BLaER1 treated with 17β-estradiol and CSF1 and Interleukin-3, amounts not matched to agents 10 nM and 100 nM (cell line): ENCODE measurements around the gene ARHGEF33.

Experiments
- H3K27ac ChIP-seq, 11 experiments: shearing (Covaris generic); formaldehyde crosslinking; 2 replicates each; pipeline ENCODE4 v1.8.1; 2022
- H3K27me3 ChIP-seq, 11 experiments: shearing (Covaris generic); formaldehyde crosslinking; 2 replicates each; pipeline ENCODE4 v1.8.1; 2022
- H3K36me3 ChIP-seq, 11 experiments: shearing (Covaris generic); formaldehyde crosslinking; 2 replicates each; pipeline ENCODE4 v1.8.1; 2022
- H3K4me1 ChIP-seq, 10 experiments: shearing (Covaris generic); formaldehyde crosslinking; 2 replicates each; pipeline ENCODE4 v1.8.1; 2022
- H3K4me2 ChIP-seq, 11 experiments: shearing (Covaris generic); formaldehyde crosslinking; 2 replicates each; pipeline ENCODE4 v1.8.1; 2022
- H3K4me3 ChIP-seq, 10 experiments: shearing (Covaris generic); formaldehyde crosslinking; 2 replicates each; pipeline ENCODE4 v1.8.1; 2022
- H3K9ac ChIP-seq, 11 experiments: shearing (Covaris generic); formaldehyde crosslinking; 2 replicates each; pipeline ENCODE4 v1.8.1; 2022
- H3K9me3 ChIP-seq, 11 experiments: shearing (Covaris generic); formaldehyde crosslinking; replicated peaks in 1 of 11; 2 replicates each; pipeline ENCODE4 v1.8.1; 2022
- H4K20me1 ChIP-seq, 11 experiments: shearing (Covaris generic); formaldehyde crosslinking; 2 replicates each; pipeline ENCODE4 v1.8.1; 2022
- Cebpa-rat ChIP-seq, 11 experiments: shearing (Covaris generic); IDR thresholded peaks; 2 replicates each; pipeline ENCODE4 v1.8.1; 2022

ARHGEF33 gene

DNA sequence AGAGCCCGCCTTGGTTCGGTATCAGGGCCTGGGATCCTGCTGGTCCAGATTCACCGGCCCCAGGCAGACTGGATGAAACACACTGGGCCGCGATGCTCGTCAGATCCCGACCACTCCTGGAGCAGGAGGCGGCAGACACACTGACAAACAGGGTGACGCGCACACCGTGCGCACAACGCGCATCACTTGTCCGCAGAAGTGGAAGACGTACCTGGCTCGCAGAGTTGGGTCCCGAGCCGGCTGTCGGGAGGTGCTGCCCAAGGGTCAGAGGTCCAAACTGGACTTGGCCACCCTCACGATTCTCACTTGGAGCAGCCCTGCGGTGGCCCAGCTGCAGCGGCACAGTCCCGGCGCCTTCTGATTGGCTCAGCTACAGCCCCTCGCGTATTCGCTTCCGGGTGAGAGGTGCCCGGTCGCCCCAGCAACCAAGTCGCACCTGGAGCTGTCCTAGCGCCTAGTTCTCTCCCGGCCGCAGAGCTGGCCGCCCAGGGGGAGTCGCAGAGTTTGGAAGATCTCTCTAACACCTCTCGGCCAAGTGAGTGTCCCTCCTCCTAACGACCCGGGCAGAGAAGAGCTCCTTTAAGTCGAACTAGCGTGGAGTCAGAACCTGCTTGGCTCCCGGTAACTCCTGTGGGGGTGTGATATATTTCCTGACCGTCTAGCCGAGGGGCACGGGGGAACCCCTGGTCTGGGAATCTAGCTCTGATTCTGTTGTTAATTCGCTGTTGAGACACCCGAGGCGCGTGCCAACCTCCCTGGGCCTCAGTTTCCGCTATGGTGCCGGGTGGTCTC is 13.9 kb upstream of the ARHGEF33 start, which contains the start of the genes DHX57 and MORN2:
TSS of gene DHX57 (minus strand) at position 359 of the 792 bp plus-strand sequence. CDS start 7,529 bp downstream, outside the sequence.
TSS of gene MORN2 (plus strand) at position 401 of the 792 bp plus-strand sequence.
- H3K4me2 ChIP-seq, result peak within 1 kb of the TSS; percentile 79 to 96 (median 86)
- peaks cover 0 to 8% (median 0%) of the 10 kb centered on the region in 11 experiments; a peak in 4 of 22 replicates for H3K36me3 ChIP-seq
- H3K4me3 ChIP-seq, result peak within 1 kb of the TSS; percentile 67 to 86 (median 73)
- peaks cover 11 to 17% (median 14%) of the 10 kb centered on the region in 10 experiments; a peak in 16 of 20 replicates for H3K4me1 ChIP-seq
- H4K20me1 ChIP-seq, result no peaks in the 10 kb centered on the region
- H3K9ac ChIP-seq, result peak within 1 kb of the TSS; percentile 63 to 83 (median 77)
- TF ChIP-seq Cebpa-rat (IDR thresholded peaks at IDR 0.05), result no peak
- peak within 1 kb of the TSS; percentile 9 to 76 (median 48); a peak in 20 of 22 replicates for H3K27ac ChIP-seq
- peaks cover 14 to 30% (median 25%) of the 10 kb centered on the region in 11 experiments for H3K9me3 ChIP-seq
- H3K27me3 ChIP-seq, result peaks cover 0 to 17% (median 12%) of the 10 kb centered on the region in 11 experiments; a peak in 8 of 22 replicates

DNA sequence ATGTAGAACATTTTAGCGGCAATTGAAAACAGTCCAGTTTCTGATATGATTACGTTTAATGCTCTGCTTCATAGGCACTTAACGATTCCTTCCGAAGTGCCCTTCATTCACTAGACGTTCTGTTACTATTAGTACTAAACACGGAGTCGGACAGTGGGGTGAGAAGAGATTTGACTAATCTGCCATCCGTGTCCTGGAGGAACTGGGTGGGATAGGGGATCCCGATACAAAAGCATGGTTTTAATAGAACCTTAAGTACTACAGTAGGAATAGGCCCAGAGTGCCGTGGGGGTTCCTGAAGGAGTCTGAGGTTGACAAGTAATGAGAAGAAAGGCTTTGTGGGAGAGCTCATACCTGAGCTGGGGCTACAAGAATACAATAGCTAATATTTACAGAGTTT is 13.3 kb upstream of the ARHGEF33 start:
- Histone ChIP-seq H4K20me1 (no peaks in the 10 kb centered on the region), H3K9me3 (peaks cover 13 to 25% (median 19%) of the 10 kb centered on the region in 11 experiments), H3K4me3 (peak overlapping the region; percentile 67 to 86 (median 73)), H3K27ac (peak overlapping the region in 1 of 11 experiments; percentile 76; a peak in 1 of 22 replicates), H3K27me3 (peaks cover 0 to 17% (median 12%) of the 10 kb centered on the region in 11 experiments; a peak in 8 of 22 replicates), H3K4me1 (peaks cover 11 to 17% (median 14%) of the 10 kb centered on the region in 10 experiments; a peak in 16 of 20 replicates), H3K4me2 (peak overlapping the region; percentile 79 to 96 (median 86)), H3K36me3 (peaks cover 0 to 6% (median 0%) of the 10 kb centered on the region in 11 experiments; a peak in 4 of 22 replicates), H3K9ac (peak overlapping the region in 4 of 11 experiments; percentile 70 to 80 (median 77); a peak in 4 of 22 replicates)
- TF ChIP-seq Cebpa-rat (IDR thresholded peaks at IDR 0.05), result no peak

DNA sequence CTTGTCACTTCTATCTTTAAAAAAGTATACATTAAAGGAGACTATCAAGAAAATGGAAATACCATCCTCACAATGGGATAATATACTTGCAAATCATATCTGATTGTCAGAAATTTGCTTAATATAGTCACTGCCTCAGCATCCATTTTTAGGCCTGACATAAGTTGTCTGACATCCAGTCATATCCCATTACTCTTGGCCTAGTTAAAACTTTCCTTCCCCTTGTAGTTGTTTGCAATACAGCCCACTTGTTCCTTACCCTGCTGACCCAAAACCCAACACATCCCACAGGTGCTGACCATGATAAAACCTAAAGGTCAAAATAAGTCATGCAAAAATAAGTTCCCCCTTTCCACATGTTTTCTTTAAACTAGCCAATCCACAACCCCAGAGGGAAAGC is 3.6 kb upstream of the ARHGEF33 start:
- H3K4me2 ChIP-seq, result no peak overlapping the region
- H3K36me3 ChIP-seq, result no peaks in the 10 kb centered on the region
- no peaks in the 10 kb centered on the region for H4K20me1 ChIP-seq
- H3K9me3 ChIP-seq, result peaks cover 0 to 10% (median 0%) of the 10 kb centered on the region in 11 experiments; a peak in 3 of 22 replicates
- H3K4me1 ChIP-seq, result no peaks in the 10 kb centered on the region
- H3K4me3 ChIP-seq, result no peak overlapping the region
- TF ChIP-seq Cebpa-rat (IDR thresholded peaks at IDR 0.05), result no peak
- no peak overlapping the region for H3K9ac ChIP-seq
- H3K27ac ChIP-seq, result no peak overlapping the region
- H3K27me3 ChIP-seq, result no peaks in the 10 kb centered on the region

DNA sequence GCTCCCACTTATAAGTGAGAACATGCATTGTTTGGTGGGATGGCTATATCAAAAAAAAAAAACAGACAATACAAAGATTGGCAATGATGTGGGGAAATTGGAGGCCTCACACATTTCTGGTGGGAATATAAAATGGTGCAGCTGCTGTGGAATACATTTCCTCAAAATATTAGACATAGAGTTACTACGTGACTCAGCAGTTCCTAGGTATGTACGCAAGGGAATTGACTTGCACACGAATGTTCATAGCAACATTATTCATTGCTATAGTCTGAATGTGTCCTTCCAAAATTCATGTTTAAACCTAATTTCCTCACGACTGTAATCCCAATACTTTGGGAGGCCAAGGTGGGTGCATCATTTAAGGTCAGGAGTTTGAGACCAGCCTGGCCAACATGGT is 2.3 kb upstream of the ARHGEF33 start:
- TF ChIP-seq Cebpa-rat (IDR thresholded peaks at IDR 0.05), result no peak
- Histone ChIP-seq H3K4me2 (no peak overlapping the region), H3K27me3 (no peaks in the 10 kb centered on the region), H3K4me3 (no peak overlapping the region), H3K36me3 (no peaks in the 10 kb centered on the region), H3K4me1 (no peaks in the 10 kb centered on the region), H3K9ac (no peak overlapping the region), H4K20me1 (no peaks in the 10 kb centered on the region), H3K9me3 (peaks cover 0 to 10% (median 0%) of the 10 kb centered on the region in 11 experiments; a peak in 3 of 22 replicates), H3K27ac (no peak overlapping the region)

DNA sequence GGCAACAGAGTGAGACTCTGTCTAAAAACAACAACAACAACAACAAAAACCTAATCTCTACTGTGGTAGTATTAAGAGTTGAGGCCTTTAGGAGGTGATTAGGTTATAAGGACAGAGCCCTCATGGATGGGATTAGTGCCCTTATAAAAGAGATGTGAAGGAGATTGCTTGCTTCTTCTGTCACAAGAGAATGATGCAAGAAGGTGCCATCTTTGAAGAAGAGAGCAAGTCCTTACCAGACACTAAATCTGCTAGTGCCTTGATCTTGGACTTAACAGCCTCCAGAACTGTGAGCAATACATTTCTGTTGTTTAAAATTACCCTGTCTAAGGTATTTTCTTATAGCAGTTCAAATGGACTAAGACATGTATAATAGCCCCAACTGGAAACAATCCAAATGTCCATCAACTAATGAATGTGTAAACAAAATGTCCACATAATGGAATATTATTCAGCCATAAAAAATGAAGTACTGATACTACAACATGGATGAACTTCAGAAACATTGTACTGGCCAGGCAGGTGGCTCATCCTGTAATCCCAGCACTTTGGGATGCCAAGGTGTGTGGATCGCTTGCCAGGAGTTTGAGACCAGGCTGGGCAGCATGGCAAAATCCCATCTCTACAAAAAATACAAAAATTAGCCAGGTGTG is 1.6 kb upstream of the ARHGEF33 start:
- Histone ChIP-seq H3K4me2 (no peak overlapping the region), H3K27me3 (no peaks in the 10 kb centered on the region), H3K9ac (no peak overlapping the region), H3K4me3 (no peak overlapping the region), H3K36me3 (no peaks in the 10 kb centered on the region), H4K20me1 (no peaks in the 10 kb centered on the region), H3K9me3 (peaks cover 0 to 10% (median 0%) of the 10 kb centered on the region in 11 experiments; a peak in 3 of 22 replicates), H3K27ac (no peak overlapping the region), H3K4me1 (no peaks in the 10 kb centered on the region)
- no peak for TF ChIP-seq Cebpa-rat (IDR thresholded peaks at IDR 0.05)

DNA sequence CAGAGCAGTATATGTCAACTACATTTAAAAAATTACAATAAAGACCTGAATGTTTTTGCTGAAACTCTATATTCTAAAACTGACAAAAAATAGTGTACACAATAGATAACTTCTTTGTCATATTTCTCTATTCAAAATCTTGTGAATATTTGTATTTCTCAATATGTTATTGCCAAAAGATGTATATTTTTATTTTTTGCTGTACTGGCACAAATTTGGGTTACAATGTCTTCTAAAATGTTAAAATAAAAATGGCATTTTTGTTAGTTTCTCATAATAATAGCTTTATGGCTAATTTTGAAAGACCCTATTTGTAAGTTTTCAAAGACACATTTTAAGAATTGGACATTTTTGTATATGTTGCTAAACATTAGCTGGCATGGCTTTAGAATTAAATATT is 630 bp upstream of the ARHGEF33 start:
- H3K4me1 ChIP-seq, result no peaks in the 10 kb centered on the region
- H3K4me2 ChIP-seq, result no peak overlapping the region
- no peaks in the 10 kb centered on the region for H4K20me1 ChIP-seq
- TF ChIP-seq Cebpa-rat (IDR thresholded peaks at IDR 0.05), result no peak
- H3K36me3 ChIP-seq, result no peaks in the 10 kb centered on the region
- H3K27ac ChIP-seq, result no peak overlapping the region
- no peak overlapping the region for H3K9ac ChIP-seq
- peaks cover 0 to 10% (median 0%) of the 10 kb centered on the region in 11 experiments; a peak in 3 of 22 replicates for H3K9me3 ChIP-seq
- no peaks in the 10 kb centered on the region for H3K27me3 ChIP-seq
- no peak overlapping the region for H3K4me3 ChIP-seq

DNA sequence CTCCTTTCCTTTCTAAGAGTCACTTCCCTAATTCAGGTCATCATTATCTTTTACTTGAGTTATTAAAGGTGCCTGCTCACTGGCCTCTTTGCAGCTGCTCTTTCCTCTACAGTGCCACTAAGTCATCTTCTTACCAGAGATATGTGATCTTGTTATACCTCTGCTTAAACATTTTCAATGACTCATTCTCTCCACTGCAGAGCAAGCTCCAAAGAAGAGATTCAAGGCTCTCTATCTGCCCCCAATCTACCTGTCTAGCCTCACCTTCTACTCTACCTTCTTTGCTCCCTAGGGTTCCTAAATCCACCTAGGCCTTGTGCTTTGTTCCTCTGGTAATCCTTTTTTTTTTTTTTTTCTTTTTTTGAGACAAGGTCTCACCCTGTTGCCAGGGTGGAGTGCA is 3.1 kb downstream of the ARHGEF33 start:
- Histone ChIP-seq H3K4me3 (no peak overlapping the region), H3K9me3 (peaks cover 0 to 6% (median 0%) of the 10 kb centered on the region in 11 experiments; a peak in 3 of 22 replicates), H3K9ac (no peak overlapping the region), H3K36me3 (no peaks in the 10 kb centered on the region), H3K27ac (no peak overlapping the region), H3K4me1 (no peaks in the 10 kb centered on the region), H4K20me1 (no peaks in the 10 kb centered on the region), H3K4me2 (no peak overlapping the region), H3K27me3 (no peaks in the 10 kb centered on the region)
- no peak for TF ChIP-seq Cebpa-rat (IDR thresholded peaks at IDR 0.05)

DNA sequence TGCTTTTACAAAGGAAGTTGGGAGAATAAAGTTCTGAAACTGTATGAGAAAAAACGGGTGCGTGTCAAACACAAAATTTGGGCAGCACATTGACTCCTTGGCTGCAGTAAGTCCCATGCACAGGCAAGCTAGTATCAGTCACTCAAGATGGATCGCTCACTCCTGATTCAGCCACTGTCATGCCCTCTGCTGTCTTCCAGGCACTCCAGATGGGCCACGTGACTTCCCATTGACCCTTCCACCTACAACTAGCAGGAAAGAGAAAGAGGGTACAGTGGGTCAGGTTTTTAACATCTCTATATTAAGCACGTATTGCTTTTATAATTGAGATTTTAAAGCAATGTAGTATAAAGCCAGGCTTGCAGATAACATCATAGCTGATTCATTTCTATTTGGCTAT is 8.6 kb downstream of the ARHGEF33 start:
- Histone ChIP-seq H4K20me1 (no peaks in the 10 kb centered on the region), H3K4me3 (no peak overlapping the region), H3K9me3 (no peaks in the 10 kb centered on the region), H3K27me3 (no peaks in the 10 kb centered on the region), H3K4me1 (no peaks in the 10 kb centered on the region), H3K4me2 (no peak overlapping the region), H3K9ac (no peak overlapping the region), H3K36me3 (no peaks in the 10 kb centered on the region), H3K27ac (no peak overlapping the region)
- TF ChIP-seq Cebpa-rat (IDR thresholded peaks at IDR 0.05), result no peak

DNA sequence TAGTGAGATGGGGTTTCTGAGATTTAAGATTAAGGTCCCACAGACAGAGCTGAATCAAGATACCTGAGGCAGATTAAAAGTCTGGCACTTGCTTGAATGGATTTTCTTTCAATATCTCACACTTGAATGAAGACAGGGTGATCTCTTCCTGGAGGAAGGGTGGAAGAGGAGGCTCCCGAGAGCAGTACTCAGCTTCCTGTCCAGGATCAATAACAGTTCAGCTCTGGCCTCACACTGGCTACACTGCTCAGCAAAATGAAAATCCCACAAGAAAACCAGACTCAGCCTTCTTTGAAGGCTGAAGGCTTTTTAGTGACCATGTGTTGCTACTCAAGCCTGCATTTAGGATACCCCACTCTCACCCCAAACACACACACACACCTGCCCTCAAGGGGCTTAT is 11.1 kb downstream of the ARHGEF33 start:
- Histone ChIP-seq H3K4me2 (no peak overlapping the region), H3K9me3 (no peaks in the 10 kb centered on the region), H4K20me1 (no peaks in the 10 kb centered on the region), H3K9ac (no peak overlapping the region), H3K4me3 (no peak overlapping the region), H3K27me3 (no peaks in the 10 kb centered on the region), H3K36me3 (no peaks in the 10 kb centered on the region), H3K27ac (no peak overlapping the region), H3K4me1 (no peaks in the 10 kb centered on the region)
- no peak for TF ChIP-seq Cebpa-rat (IDR thresholded peaks at IDR 0.05)
